EL (cell line): ENCODE measurements around the gene SLC10A3.

Experiments
- DNase-seq: peaks from one replicate; pipeline ENCODE4 v3.0.0-alpha.2; 2016

SLC10A3 gene

DNA sequence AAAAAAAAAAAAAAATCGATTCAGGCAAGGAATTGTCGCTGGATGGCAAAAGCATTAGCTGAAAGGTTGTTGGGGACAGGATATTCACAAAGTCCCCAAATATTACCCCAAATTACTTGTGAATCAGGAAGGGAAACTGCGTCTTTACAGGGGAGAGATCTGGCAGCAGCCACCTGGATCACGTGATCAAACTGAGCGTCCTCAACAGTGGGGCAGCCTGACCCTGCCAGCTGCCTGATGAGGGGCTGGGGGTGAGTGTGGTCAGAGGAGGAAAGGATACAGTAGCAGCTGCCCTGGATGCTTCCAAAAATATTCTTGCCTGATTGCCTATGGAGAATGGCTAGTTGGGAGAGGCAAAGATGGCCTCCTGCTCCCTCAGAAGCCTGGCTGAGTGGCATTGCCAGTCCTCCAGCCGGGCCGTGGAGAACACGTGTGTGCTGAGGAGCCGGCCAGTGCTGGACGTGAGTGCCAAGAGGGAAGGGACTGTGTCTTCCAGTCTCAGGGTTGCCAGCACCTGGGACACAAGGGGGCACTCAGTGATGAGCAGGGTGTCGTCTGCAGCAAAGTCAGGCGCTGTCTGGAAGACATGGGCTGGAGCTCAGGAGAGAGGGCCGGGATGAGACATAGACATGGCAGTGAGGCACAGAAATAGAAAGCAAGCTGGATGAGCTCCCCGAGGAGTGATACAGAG lies 8.4 kb downstream of the SLC10A3 start:
- DNase-seq = no peak

DNA sequence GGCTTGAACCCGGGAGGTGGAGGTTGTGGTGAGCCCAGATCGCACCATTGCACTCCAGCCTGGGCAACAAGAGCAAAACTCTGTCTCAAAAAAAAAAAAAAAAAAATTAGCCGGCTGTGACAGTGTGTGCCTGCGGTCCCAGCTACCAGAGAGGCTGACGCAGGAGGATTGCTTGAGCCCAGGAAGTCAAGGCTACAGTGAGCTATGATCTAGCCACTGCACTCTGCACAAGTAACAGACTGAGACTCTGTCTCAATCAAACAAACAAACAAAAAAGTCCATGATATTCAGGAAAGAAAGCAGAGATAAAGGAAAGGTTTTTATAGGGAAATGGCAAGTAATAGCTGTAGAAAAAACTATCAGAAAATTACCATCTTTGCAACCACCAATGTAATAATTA lies 9.2 kb downstream of the SLC10A3 start:
- no peak for DNase-seq

DNA sequence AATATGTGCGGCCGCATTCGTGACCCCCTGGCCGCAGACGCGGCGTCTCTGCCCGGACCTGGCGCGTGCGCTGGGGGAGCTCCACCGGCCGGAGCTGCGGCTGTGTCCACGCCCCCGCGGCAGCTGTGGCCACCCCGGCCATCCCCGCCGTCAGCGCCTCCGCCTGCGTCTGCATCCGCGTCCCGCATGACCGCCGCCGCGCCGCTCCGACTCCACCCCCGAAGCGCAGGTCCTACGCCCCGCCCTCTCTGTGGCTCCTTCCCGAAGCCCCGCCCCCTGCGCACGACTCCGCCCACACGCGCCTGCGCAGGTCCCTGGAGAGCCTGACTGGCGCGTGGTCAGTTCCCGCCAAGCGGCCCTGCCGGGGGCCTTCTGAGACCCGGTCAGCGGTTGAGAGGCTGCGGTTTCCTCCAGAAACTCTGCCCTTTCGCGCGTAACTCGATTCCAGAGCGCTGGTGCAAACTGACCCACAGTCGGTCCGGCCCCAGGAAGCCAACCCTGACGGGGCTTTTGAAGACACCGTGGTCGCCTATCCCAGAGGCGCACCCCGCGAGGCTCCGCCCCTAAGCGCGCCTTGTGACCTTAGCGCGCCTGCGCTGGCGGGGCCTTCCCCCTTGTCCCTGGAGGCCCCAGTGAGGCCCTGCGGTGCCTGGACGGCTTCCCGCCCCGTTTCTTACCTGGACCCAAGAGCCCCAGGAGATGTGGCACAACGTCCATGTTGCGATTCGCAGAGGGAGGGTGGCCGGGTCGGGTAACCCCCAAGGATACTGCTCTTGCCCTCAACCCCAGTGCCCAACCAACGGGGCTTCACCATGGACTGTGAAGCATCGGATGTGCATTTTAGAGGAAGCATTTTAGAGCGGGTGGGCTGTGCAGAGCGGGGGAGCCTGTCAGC lies 11.5 kb downstream of the SLC10A3 start, which contains the start of gene LAGE3:
TSS of gene LAGE3 (minus strand) at position 554 of the 895 bp plus-strand sequence. CDS start at position 188, 366 bp downstream.
- DNase-seq = peak; percentile 86

DNA sequence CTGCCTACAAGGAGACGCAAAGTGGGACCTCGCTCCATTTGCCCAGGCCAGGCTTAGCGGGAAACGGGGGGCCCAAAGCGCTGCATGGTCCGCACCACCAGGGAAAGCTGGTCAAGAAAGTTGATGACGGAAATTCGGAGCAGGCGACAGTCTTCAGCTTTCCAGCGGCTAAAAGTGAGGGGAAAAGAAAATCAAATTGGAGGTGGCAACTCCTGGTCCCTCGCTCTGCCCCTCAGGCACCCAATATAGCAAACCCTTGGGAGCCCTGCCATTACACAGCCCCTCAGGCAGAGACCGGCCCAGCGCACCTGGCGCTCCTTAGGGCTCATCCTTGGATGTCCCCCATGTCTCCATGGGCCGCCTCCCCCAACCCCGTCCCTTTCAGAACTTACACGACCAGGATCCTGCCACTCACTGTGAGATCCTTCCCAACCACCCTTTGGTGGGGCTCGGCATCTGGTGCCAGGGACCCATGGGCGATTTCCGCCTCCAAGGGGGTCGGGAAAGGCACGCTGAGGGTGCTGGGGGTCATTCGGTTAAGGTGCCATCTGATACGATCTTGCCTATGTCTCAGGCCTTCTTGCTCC lies 12.4 kb downstream of the SLC10A3 start:
- DNase-seq = no peak

DNA sequence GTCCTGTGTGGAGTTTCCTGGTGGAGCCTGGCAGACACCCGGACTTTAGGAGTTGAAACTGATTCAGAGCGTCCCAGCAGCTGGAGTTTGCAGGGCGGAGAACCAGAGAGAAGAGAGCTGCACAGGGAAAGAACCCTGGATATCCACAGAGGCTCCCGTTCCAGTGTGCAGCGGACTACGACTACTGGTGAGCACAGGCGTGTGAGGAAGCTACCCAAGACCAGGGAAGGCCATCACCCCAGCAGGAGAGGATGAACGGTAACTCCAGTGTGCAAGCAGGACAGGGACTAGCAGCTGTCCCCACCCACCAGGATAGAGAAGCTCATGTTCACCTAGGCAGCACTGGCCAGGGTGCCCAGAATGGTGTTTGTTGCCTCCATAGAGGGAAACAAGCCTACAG lies 13.6 kb downstream of the SLC10A3 start:
- no peak for DNase-seq

DNA sequence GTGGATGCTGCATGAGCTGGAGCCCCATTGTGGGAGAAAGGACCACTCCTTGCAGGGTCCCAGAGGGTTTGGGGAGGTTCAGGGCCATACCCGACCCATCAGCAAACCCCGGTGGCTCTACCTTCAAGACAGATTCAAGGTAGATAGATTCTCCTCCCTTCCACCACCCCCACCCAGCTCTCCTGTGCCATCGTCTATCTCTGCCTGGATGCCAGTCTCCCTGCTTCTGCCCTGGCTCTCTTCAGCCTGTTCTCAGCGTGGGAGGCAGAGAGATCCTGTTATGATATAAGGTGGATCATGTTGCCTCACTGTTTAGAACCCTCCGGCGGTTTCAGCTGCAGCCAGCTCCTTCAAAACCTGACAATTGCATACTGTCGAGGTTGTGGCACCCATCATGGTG lies 16.7 kb downstream of the SLC10A3 start:
- no peak for DNase-seq

DNA sequence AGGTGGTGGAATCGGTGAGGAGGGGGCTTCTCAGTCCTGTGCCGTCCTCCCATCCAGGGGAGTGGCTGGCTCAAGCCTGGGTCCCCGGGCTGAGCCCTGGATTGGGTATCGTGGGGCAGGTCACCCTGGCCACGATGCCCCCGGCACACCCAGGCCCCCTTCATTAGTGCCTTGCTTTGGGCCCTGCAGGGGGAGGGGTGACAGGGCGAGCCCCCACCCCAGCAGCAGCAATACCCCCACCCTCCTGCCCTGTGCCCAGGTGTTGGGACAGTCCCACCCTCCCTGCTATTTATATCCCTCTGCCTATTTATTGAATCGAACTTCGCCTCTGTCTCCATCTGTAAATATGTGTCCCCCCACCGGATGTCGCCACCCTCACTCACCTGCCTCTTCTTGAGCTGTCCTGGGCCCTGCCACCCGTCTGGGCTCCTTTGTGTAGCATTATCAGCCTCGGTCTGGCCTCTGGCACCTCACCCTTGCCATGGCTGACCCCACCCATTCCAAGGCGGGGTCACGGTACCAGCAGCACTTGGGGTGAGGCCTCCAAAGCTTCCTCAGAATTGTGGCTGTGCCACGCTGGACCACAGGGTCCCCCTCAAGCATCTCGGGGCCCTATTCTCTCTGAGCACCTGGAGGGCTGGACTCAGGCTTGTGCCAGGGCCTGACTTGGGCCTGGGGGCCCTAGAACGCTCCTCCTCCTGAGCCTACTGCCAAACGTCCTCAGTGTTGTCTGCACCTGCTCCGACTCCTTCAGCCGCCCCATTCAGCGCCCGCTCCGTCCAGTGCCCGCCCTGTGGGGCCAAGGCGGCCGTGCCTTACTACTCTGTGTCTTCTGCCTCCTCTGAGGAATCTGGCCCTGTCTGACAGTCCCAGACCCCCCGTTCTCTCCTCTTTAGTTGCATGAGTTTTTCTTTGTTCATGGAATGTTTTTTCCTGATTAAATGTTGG lies 17.5 kb downstream of the SLC10A3 start:
- DNase-seq = no peak

DNA sequence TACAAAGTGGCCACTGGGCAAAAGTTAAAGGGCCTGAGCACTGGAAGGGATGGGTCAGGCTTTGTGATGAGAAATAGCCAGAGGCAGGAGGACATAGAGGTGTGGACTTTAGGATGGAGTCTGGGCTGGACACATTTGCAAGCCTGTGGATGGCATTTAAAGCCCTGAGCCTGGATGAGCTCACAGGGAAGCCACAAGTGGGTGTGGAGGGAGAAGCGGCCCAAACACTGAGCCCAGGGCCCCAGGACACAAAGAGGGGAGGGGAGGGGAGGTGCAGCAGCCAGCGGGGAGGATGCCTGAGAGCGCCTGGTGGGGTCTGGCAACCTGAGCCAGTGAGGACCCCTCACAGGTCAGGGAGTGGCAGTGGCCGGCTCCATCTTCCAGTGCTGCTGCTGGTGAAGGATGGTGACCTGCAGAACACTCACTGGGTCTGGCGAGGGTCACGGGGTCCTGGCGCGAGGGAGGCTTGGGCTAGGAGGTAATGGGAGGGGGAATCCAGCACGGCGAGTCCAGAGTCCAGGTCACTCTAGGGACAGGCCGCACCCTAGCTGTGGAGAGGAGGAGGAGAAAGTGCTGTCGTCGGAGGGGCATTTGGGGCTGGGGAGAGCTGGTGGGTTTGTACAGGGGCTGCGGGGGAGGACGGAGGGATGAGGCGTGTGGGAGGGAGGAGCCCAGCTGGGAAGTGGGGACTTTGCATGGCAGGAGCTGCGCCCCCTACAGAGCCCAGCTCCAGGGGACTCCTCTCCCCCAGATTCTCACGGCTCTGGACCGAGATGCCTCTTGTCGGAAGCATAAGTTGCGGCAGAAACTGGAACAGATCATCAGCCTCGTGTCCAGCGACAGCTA lies 18.4 kb downstream of the SLC10A3 start:
- DNase-seq = no peak

DNA sequence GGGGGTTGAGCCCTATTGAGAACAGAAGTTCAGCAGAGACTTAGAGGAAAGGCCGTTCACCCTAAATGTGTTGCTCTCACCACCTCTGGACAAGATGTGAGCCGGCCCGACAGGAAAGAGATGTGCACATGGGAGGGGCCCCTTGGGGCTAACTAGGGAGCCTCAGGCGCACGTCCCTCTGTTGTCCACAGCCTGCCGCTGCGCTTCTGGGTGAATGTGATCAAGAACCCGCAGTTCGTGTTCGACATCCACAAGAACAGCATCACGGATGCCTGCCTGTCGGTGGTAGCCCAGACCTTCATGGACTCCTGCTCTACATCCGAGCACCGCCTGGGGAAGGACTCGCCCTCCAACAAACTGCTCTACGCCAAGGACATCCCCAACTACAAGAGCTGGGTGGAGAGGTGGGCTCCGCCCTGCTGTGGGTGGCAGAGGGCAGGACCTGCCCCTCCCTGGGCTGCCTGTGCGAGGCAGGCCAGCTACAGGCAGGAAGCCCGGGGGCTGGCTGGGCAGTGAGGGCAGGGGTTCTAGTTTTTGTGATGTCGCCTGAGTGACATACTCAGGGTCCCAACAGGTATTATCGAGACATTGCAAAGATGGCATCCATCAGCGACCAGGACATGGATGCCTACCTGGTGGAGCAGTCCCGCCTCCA lies 19.4 kb downstream of the SLC10A3 start:
- DNase-seq = no peak

DNA sequence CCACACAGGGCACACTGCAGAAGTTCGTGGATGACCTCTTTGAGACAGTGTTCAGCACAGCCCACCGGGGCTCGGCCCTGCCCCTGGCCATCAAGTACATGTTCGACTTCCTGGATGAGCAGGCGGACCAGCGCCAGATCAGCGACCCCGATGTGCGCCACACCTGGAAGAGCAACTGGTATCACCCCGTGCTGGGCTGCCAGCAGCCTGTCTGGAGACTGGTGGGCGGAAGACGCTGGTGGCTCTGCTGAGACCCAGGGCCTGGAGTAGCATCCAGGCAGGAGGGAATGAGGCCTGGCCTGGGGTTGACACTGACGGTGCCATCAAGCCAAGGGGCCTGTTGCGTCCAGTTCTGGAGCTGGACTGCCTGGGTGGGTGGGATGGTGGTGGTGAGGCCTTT lies 20.0 kb downstream of the SLC10A3 start:
- DNase-seq = no peak

DNA sequence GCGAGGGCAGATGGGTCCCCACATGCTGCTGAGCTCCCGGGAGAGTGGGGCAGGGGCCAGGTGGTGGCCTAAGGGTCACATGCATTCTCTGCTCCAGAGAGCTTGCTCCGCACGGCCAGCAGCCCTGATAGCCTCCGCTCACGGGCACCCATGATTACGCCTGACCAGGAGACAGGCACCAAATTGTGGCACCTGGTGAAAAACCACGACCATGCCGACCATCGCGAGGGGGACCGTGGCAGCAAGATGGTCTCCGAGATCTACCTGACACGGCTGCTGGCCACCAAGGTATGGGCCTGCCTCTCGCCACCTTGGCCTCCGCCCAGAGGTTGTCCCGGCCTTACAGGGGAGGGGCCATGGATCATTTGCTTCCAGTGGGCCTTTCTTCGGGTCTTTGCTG lies 20.5 kb downstream of the SLC10A3 start:
- no peak for DNase-seq

DNA sequence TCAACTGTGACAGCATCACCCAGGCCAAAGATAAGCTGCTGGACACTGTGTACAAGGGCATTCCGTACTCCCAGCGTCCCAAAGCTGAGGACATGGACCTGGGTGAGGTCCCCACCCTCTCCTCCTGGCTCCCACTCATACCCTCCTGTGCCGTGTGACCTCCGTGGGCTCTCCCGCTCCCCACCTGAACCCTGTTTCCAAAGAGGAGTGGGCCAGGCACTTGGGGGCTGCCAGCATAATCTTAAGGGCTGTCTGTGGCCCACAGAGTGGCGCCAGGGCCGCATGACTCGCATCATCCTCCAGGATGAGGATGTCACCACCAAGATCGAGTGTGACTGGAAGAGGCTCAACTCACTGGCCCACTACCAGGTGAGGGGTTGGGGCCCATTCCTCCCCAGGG lies 21.3 kb downstream of the SLC10A3 start:
- no peak for DNase-seq

DNA sequence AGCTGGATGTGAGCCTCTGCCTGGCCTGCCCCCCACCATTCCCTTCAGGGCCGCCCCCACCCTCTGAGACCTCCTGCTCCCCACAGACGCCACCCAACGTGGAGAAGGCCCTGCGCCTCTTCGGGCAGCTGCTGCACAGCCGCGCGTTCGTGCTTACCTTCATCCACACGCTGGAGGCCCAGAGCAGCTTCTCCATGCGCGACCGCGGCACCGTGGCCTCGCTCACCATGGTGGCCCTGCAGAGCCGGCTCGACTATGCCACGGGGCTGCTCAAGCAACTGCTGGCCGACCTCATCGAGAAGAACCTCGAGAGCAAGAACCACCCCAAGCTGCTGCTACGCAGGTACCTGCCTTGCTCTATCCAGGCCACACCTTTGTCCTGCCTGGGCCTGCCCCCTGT lies 22.2 kb downstream of the SLC10A3 start:
- DNase-seq = no peak

DNA sequence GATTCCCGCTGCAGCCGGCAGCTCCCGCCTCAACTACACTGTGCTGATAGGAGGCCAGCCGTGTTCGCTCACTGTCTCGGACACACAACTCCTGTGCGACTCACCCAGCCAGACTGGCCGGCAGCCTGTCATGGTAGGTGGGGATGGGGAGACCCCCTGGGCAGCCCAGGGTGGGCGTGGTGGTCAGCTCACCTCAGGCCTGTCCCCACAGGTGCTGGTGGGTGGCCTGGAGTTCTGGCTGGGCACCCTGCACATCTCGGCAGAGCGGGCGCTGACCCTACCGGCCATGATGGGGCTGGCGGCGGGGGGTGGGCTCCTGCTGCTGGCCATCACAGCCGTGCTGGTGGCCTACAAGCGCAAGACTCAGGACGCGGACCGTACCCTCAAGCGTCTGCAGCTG lies 22.9 kb downstream of the SLC10A3 start:
- no peak for DNase-seq

DNA sequence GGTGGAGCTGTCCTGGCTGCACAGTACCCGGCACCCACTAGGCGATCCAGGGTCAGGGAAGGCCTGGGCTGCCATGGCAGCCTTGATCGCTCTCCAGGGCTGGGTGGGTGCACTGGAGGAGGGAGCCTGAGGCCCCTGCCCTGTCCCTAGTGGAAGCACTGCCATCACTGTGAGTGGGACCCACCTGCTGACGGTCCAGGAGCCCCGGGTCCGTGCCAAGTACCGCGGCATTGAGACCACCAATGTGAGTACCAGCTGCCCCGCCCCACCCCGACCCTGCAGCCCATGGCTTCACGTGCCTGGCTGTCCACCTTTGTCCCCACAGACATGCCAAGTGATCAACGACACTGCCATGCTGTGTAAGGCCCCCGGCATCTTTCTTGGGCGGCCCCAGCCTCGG lies 23.5 kb downstream of the SLC10A3 start:
- DNase-seq = no peak

DNA sequence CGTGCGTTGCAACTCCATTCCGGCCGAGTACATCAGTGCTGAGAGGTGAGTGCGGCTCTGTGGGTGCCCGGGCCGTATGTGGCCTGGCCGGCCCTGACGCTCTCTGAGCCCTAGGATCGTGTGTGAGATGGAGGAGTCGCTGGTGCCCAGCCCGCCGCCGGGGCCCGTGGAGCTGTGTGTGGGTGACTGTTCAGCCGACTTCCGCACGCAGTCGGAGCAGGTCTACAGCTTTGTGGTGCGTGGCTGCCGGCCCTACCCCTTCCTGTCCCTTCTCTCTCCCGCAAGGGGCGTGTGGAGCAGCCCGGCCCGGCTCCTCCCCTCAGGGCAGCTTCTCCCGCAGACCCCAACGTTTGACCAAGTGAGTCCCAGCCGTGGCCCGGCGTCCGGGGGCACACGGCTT lies 24.4 kb downstream of the SLC10A3 start:
- no peak for DNase-seq

DNA sequence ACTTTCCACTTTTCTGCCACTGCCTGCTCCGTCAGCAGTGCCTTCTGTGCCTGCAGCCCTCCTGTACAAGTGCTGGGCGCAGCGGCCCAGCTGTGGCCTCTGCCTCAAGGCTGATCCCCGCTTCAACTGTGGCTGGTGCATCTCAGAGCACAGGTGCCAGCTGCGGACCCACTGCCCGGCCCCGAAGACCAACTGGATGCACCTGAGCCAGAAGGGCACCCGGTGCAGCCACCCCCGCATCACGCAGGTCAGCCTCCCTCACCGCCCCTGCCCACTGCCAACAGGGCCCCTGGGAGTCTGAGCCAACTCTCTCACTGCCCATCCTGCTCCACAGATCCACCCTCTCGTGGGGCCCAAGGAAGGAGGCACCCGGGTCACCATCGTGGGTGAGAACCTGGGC lies 24.8 kb downstream of the SLC10A3 start:
- no peak for DNase-seq

DNA sequence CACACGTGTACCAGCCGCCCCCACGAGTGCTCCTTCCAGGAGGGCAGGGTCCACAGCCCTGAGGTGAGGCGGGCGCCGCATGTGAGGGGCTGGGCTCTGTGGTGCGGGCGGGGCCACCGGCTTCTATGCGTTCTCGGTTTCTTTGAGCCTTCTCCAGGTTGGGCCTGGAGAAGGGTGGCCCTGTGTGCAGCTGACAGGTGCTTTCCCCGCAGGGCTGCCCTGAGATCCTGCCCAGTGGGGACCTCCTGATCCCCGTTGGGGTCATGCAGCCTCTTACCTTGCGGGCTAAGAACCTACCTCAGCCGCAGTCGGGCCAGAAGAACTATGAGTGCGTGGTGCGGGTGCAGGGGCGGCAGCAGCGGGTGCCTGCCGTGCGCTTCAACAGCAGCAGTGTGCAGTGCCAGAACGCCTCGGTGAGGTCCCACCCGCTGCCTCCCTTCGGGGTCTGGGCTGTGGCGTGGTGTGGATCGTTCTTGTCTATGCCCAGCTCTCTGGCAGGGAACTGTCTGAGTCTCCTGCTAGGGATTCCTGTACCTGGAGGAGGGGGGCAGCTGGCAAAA lies 25.5 kb downstream of the SLC10A3 start:
- no peak for DNase-seq

DNA sequence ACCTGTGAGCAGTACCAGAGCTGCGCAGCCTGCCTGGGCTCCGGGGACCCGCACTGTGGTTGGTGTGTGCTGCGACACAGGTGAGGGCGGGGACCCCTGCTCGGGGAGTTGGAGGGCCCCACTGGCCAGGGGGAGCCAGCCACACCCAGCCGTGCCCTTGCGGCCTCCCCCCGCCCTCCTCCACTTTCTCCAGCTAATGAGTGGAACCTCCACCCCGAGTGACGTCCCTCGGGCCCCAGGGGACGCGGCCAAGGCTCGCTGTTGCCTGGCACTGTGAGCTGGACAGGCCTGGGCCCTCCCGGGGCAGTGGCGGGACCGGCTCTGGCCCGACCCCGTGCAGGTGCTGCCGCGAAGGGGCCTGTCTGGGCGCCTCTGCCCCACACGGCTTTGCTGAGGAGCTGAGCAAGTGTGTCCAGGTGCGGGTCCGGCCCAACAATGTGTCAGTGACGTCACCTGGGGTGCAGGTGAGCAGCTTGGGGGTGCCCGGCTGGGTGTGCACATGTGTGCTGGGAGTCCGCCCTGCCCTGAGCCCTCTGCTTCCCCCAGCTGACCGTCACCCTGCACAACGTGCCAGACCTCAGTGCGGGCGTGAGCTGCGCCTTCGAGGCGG lies 26.7 kb downstream of the SLC10A3 start:
- DNase-seq = no peak

DNA sequence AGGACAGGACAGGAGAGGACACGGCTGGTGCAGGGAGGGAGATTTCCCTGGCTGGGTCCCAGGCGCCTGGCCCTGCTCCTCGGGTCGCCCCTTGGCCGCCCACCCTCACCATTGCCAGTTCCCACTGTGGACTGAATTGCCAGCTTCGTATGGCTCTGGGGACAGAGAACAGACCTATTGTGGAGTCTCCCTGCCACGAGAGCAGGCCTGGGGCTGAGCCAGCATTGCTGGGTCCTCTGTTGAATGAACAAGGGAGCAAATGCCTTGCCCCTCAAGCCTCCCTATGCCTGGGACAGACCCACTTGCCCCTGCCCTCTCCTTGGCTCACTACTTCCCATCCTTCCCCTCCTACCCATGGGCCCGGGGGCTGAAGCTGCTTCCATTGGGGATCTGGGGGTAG lies 28.0 kb downstream of the SLC10A3 start:
- DNase-seq = no peak
